Activated T-helper 1 cell treated with anti-CD3 and anti-CD28 coated beads, Interleukin-2, amount 50 U/mL, for 16 hours (primary cell): ENCODE results near the gene HOXD10.

Source experiments
- DNase-seq, 2 donors: peaks; one replicate each; pipeline ENCODE4 v3.0.0-alpha.2; 2020; ENCODE audit warnings: low read depth in 1 of 2, low spot score in 1 of 2

The HOXD10 gene

DNA sequence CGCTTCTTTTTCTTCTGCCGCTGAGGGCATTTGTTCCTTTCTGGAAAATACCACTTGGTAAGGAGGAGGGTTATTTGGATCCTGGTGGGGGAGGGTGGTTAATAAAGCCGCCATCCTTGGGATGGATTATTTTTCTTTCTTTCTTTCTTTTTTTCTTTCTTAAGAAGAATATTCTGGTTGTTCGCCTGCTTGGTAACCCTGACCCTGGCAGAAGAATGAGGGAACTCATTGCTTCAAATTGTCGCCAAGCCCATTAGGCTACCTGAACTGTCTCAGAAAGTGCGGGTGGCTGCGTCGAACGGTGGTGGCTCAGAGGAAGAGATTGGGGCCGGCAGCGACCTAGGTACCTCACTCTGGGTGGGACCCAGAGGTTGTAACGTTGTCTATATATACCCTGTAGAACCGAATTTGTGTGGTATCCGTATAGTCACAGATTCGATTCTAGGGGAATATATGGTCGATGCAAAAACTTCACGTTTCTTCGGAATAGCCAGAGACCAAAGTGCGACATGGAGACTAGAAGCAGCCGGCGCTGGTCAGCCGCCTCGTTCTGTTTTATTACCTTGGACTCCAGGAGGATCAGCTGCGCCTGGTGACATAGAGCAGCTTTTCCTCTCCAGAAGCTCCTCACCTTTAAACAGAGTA lies 33.5 kb downstream of the HOXD10 start:
- no peak for DNase-seq

GRCh38 chr2:176150584-176151441 lies 34.2 kb downstream of the HOXD10 start:
- no peak for DNase-seq

DNA sequence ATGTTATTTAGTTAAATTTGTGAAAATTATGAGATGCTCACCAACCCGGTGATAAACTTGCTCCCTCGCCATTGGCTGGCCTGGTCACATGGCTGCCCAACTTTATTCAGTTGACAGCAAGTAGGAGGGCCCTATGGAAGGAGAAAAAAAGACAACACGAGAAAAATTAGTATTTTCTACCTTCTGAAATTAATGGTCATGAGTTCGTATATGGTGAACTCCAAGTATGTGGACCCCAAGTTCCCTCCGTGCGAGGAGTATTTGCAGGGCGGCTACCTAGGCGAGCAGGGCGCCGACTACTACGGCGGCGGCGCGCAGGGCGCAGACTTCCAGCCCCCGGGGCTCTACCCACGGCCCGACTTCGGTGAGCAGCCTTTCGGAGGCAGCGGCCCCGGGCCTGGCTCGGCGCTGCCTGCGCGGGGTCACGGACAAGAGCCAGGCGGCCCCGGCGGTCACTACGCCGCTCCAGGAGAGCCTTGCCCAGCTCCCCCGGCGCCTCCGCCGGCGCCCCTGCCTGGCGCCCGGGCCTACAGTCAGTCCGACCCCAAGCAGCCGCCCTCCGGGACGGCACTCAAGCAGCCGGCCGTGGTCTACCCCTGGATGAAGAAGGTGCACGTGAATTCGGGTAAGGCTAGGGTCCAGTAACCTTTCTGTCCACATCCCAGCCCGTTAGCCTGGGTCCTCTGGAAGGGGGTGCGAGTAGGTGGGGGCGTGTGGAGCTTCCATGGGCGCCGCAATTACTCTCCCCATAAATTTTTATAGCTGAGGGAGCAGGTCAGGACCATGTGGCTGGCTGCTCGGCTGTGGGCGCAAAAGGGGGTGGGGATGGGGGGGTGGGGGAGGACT lies 35.1 kb downstream of the HOXD10 start, which contains the start of gene HOXD4:
TSS of gene HOXD4 (plus strand) at position 109 of the 846 bp plus-strand sequence. CDS start at position 193, 84 bp downstream.
- no peak for DNase-seq

DNA sequence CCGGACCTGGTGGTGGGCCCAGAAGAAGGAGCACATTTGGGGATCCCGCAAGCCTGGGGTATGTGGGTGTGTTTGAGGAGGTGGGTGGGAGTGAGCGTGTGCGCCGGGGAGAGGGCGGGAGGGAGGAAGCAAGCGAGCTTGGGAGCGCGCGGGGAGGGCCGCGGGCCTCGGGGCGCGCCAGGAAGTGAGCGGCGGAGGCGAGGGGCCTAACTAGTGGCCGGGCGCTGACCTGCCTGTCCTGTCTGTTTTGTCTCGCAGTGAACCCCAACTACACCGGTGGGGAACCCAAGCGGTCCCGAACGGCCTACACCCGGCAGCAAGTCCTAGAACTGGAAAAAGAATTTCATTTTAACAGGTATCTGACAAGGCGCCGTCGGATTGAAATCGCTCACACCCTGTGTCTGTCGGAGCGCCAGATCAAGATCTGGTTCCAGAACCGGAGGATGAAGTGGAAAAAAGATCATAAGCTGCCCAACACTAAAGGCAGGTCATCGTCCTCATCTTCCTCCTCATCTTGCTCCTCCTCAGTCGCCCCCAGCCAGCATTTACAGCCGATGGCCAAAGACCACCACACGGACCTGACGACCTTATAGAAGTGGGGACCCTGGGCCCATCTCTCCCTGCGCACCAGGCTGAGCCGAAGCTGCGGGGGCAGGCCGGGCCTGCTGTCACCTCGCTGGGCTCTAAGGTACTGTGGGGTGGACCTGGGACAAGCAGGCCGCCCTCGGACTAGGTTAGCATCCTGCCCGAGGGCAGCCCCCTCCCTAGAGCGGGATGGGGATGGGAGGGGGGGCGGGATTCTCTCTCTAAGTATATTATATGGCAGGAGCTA lies 36.0 kb downstream of the HOXD10 start:
- no peak for DNase-seq

DNA sequence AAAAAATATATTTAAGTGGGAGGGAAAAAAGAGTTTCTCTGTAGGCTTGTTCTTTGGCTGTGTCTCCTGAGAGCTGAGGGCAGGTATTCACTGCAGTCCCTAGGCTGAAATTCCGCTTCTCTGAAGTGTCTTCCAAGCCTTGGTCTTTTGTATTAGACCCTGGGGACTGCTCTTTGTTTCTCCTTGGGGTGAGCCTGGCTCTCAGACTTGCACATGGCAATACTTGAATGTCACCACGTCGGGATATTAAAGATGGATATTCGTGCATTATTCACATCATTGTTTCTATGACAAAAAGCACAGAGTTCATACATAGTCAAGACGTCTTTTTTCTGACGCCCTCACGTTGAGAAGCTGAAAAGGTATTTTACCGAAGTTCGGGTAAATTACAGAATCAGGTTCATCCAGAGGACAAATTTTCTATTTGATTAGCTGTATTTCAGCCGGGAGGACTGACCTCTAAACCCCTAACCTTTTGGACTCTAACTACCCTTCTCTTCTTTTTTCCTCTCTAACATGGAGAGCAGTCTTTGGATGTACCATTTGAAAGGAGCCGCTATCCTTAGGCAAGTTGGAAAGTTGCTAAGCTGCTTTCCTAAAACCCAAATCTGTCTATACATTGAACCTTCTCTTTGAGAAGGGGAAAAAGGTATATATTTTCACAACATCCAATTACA lies 38.1 kb downstream of the HOXD10 start:
- DNase-seq: no peak

DNA sequence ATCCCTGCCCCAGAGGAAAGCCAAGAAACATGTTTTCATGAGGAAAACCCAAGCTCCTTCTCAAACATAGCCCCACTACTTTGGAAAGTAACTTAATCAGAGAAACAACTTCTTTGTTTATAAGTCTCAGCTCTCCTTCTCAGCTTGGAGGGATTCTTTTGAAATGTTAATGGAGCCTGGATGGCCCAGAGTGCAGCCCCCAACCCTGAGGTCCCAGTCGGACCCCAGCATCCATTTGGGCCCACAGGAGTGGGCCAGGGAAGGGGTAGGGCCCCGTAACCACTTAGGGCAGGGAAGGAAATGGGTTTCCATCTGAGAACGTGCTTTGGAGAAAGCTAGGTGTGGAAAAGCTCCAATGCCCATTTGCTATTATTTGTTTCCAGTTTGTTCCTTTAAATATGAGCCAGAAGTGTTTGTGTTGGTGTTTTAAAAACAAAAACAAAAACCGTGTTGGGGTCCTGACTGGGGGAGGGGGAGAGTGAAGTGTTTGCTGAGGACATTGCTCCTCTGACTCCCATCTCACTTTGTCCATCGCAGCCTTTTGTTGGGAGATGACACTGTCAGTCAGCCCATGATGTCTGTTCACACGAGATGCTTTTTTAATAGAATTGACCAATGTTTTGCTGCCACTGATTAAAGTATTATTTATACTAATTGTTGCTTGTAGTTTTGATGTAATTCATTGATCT lies 38.9 kb downstream of the HOXD10 start:
- no peak for DNase-seq

GRCh38 chr2:176156301-176156806 lies 39.8 kb downstream of the HOXD10 start:
- DNase-seq: no peak

DNA sequence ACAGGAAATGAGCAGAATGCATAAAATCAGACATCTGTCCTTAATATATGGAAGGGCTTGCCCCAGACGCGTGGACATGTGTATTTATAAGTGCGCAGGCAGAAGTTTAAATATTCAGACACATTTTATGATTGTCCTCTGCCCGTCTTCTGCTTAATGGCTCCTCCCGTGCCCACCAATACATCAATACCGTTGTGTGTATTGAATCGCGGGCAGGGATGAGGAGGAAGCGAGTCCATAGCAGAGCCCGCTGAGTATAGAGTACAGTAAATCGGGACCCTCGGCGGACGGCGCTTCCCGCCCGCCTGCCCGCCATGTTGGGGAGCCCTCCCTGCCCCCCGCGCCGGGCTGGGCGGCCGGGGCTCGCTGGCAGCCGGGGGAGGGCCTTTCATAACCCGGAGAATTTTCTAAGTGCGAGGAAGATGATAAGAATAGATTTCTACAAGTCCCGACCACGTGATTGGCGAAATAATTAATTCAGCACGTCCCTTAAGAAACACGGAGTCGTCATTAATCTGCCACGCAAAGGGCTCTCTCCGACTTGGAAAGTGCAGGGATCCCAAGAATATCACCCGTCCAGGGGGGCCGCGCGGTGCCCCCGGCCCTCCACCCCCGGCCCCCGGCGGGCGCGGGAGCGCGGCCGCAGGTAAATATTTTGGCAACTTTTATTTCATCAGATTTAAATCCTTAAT lies 40.4 kb downstream of the HOXD10 start, which contains the start of gene HOXD3:
TSS of gene HOXD3 (plus strand) at position 501 of the 692 bp plus-strand sequence. CDS start 11,808 bp downstream, outside the sequence.
- DNase-seq: no peak

GRCh38 chr2:176157499-176158185 lies 41.1 kb downstream of the HOXD10 start:
- DNase-seq: no peak

DNA sequence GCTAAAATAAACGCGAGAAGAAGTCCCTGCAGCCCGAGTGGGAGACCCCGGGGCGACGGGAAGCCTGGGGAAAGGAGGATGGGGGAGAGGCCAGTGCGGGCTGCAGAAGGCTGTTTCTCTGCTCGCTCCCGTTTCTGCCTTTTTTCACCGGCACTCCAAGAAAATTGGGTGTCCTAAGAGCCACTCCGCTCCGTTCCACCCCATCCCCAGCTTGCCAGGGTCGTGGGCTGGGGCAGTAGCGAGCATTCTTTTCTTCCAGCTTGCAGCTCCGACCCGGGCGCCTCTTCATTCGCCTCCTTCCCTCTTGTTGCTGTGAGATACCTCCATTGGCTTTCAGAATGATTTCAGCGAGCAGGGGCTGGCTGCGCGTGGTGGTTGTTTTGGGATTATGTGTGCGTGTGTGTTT lies 41.6 kb downstream of the HOXD10 start:
- DNase-seq: no peak

DNA sequence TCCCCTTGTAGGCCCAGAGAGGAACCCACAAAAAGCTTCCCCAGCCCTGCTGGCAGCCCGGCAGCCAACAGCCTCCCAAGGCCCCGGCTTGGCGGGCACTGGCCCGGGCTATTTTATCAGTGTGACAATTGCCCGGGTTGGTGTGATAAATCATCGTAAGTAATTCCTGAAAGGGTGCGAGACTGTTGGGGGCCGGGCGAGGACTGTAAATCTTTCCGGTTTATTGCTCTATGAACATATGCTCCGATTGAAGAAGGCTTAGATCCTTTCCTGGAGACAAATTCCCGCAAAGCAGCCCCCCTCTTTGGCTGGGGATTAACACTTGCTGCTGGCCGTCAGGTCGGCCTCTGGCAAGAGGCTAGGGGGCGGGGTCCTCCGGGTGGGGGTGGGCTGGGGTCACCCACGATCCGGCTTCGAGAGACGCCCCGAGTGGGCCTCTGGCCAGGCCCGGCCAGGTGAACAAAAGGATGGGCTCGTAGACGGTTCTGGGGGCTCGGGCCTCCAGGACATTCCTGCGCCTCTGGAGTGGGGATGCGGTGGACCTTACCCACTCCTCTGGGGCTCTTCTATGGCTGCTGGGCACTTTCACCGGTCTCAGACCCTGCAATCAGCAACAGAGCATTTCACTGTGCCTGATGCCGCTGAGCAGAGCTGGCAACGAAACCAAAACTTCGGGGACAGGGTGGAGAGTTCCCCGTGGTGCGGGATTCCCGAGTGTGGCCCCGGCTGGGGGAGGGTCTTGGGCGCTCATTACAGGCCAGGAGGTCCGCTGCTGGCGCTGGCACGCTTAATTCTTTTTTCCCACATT lies 42.5 kb downstream of the HOXD10 start:
- no peak for DNase-seq

GRCh38 chr2:176159663-176160250 lies 43.2 kb downstream of the HOXD10 start:
- DNase-seq: no peak

DNA sequence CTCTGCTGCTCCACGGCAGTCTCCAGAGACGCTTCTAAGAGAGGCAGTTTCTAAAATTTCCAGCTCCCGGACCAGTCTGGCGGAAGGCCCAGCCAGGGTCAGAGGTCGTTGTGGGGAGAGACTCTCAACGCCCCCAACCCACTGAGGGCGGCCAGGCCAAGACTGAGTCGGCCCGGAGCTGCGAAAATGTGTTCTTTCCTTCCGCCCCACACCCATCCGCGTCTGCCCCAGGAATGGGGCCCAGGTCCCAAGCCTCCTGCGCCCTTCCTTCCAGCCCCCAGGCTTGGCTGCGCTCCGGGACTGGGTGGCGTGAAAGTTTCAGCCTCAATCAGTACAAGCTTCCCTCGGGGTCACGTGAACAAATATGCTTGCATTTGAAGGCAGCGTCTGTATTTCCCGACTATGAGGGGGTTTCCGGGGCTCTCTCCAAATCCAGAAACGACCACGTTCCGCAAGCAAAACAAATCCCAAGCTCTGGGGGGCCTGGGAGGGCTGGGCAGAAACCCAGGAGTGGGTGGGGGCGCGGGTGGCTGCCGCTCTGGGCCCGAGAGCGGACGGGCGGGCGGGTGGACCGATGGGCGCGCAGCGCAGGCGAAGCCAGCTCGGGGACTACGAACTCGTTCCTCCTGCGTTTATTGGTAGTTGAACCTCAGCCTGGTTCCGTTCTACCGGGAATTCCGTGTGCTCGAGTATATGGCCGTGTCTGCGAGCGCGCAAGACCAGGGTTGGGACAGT lies 43.8 kb downstream of the HOXD10 start:
- no peak for DNase-seq

GRCh38 chr2:176160986-176161824 lies 44.6 kb downstream of the HOXD10 start:
- DNase-seq: no peak
